ENCODE results near the gene BAIAP2L2.

Gene BAIAP2L2

DNA sequence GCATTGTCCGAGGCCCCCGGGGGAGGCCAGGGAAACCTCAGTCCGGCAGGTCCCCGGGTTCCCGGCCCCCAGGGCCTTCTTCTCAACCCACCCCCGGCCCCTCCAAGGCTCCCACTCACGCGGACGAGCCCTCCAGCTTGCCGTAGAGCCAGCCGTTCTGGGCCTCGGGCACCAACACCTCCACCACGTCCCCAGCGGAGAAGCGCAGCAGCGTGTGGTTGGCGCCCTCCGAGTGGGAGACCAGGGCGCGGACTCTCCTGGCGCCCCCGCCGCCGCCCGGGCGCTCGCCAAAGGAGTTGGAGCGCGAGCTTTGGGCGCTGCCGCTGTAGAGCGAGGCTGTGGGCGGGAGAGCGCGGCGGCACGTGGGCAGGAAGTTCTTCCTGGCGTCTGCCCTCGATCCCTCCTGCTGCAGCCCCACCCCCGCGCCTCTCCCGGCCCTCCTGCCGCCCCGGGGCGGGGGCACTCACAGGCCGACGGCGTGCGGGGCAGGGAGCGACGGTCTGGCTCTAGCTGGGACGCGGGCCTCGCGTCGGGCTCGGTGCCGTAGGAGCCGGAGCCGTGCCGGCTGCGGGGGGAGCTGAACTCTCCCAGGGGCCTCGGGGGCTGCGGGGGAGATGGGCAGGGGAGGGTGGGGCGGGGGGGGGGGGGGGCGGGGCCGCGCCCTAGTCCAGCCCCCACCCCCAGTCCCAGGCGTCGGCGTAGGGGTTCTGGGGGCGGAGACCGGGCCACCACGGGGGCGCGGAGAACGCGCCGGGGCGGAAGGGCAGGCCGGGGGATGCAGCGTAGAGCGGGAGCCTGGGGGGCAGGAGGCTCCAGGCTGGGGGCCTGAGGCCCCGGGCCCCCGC, 21.6 kb downstream of the BAIAP2L2 start:
- no peak overlapping the region for H3K4ac ChIP-seq (ENCODE audit: low read depth in 1 of 2, low read length in 2 of 2)
- H3K9me3 ChIP-seq (ENCODE audit: control insufficient read depth, low read length): no peaks in the 10 kb centered on the region
- H3K36me3 ChIP-seq (ENCODE audit: control insufficient read depth in 1 of 2, insufficient read depth in 2 of 2, low read depth in 1 of 2, low read length in 2 of 2): peaks cover 4 to 8% of the 10 kb centered on the region in 2 experiments
- H3K4me3 ChIP-seq (ENCODE audit: insufficient read depth in 1 of 2, low read depth in 1 of 2, low read length in 2 of 2): peak overlapping the region in 1 of 2 experiments; percentile 70
- H3K79me1 ChIP-seq (replicated peaks; ENCODE audit: low read length, poor library complexity, severe bottlenecking): no peaks in the 10 kb centered on the region
- peaks cover 10% of the 10 kb centered on the region for H3K4me1 ChIP-seq (ENCODE audit: control insufficient read depth, insufficient read depth, low read depth, low read length)
- H4K8ac ChIP-seq (ENCODE audit: low read length): peak overlapping the region; percentile 13
- no peak overlapping the region for H2AK5ac ChIP-seq (ENCODE audit: low read length, severe bottlenecking)
- DNase-seq: no peak
- no peak overlapping the region for H2BK12ac ChIP-seq (ENCODE audit: low read length in 2 of 2)
- H3K4me2 ChIP-seq (ENCODE audit: low read length, poor library complexity, severe bottlenecking): peak overlapping the region; percentile 50
- peak overlapping the region in 1 of 2 experiments; percentile 79 for H3K23ac ChIP-seq (ENCODE audit: low read length in 2 of 2)
- peak overlapping the region in 1 of 2 experiments; percentile 72 for H3K14ac ChIP-seq (ENCODE audit: low read length in 2 of 2)
- no peak overlapping the region for H2BK120ac ChIP-seq (ENCODE audit: low read depth, low read length)
- peak overlapping the region; percentile 54 for H3K9ac ChIP-seq (ENCODE audit: low read length)
- peaks cover 4 to 10% of the 10 kb centered on the region in 2 experiments for H3K27me3 ChIP-seq (ENCODE audit: control insufficient read depth in 1 of 2, insufficient read depth in 1 of 2, low read length in 2 of 2)
- 27% methylated on average over 44 of the region's 85 CpGs for WGBS
- no peak overlapping the region for H2BK5ac ChIP-seq (ENCODE audit: low read depth, low read length, poor library complexity, severe bottlenecking)
- H3K18ac ChIP-seq (ENCODE audit: low read depth in 1 of 2, low read length in 2 of 2): peak overlapping the region in 1 of 2 experiments; percentile 40
- no peak overlapping the region for H3K27ac ChIP-seq (ENCODE audit: low read length, poor library complexity, severe bottlenecking)
- no peak overlapping the region for H2BK15ac ChIP-seq (ENCODE audit: low read depth, poor library complexity, severe bottlenecking)
- no peak overlapping the region for H4K91ac ChIP-seq (ENCODE audit: low read length)
- H2AFZ ChIP-seq (ENCODE audit: low read depth, low read length): no peak overlapping the region

- Histone ChIP-seq H2BK12ac (ENCODE audit: low read length in 2 of 2) (no peak overlapping the region), H3K27ac (ENCODE audit: low read length, poor library complexity, severe bottlenecking) (no peak overlapping the region), H2AFZ (ENCODE audit: low read depth, low read length) (no peak overlapping the region), H3K18ac (ENCODE audit: low read depth in 1 of 2, low read length in 2 of 2) (no peak overlapping the region), H2AK5ac (ENCODE audit: low read length, severe bottlenecking) (no peak overlapping the region), H3K4me3 (ENCODE audit: insufficient read depth in 1 of 2, low read depth in 1 of 2, low read length in 2 of 2) (no peak overlapping the region), H3K4ac (ENCODE audit: low read depth in 1 of 2, low read length in 2 of 2) (no peak overlapping the region), H4K91ac (ENCODE audit: low read length) (no peak overlapping the region), H3K4me2 (ENCODE audit: low read length, poor library complexity, severe bottlenecking) (no peak overlapping the region), H3K79me1 (replicated peaks; ENCODE audit: low read length, poor library complexity, severe bottlenecking) (no peaks in the 10 kb centered on the region), H2BK15ac (ENCODE audit: low read depth, poor library complexity, severe bottlenecking) (no peak overlapping the region), H2BK5ac (ENCODE audit: low read depth, low read length, poor library complexity, severe bottlenecking) (no peak overlapping the region), H3K14ac (ENCODE audit: low read length in 2 of 2) (no peak overlapping the region), H4K8ac (ENCODE audit: low read length) (no peak overlapping the region), H3K27me3 (ENCODE audit: control insufficient read depth in 1 of 2, insufficient read depth in 1 of 2, low read length in 2 of 2) (peaks cover 10 to 16% of the 10 kb centered on the region in 2 experiments), H3K36me3 (ENCODE audit: control insufficient read depth in 1 of 2, insufficient read depth in 2 of 2, low read depth in 1 of 2, low read length in 2 of 2) (peaks cover 4 to 8% of the 10 kb centered on the region in 2 experiments), H2BK120ac (ENCODE audit: low read depth, low read length) (no peak overlapping the region), H3K23ac (ENCODE audit: low read length in 2 of 2) (no peak overlapping the region), H3K4me1 (ENCODE audit: control insufficient read depth, insufficient read depth, low read depth, low read length) (peaks cover 10% of the 10 kb centered on the region), H3K9ac (ENCODE audit: low read length) (no peak overlapping the region), H3K9me3 (ENCODE audit: control insufficient read depth, low read length) (no peaks in the 10 kb centered on the region)
- 93% methylated on average over 11 of the region's 12 CpGs for WGBS
- DNase-seq: no peak
Measured at GRCh38 chr22:38087855-38088254, 22.6 kb downstream of the BAIAP2L2 start.

GRCh38 chr22:38086942-38087341, 23.5 kb downstream of the BAIAP2L2 start:
- no peak overlapping the region for H2BK120ac ChIP-seq (ENCODE audit: low read depth, low read length)
- H3K4me1 ChIP-seq (ENCODE audit: control insufficient read depth, insufficient read depth, low read depth, low read length): peaks cover 12% of the 10 kb centered on the region
- 90% methylated on average over 13 of the region's 13 CpGs for WGBS
- H3K4ac ChIP-seq (ENCODE audit: low read depth in 1 of 2, low read length in 2 of 2): no peak overlapping the region
- peaks cover 18 to 22% of the 10 kb centered on the region in 2 experiments for H3K27me3 ChIP-seq (ENCODE audit: control insufficient read depth in 1 of 2, insufficient read depth in 1 of 2, low read length in 2 of 2)
- no peak overlapping the region for H2BK12ac ChIP-seq (ENCODE audit: low read length in 2 of 2)
- H3K4me2 ChIP-seq (ENCODE audit: low read length, poor library complexity, severe bottlenecking): no peak overlapping the region
- no peak overlapping the region for H2BK5ac ChIP-seq (ENCODE audit: low read depth, low read length, poor library complexity, severe bottlenecking)
- H3K4me3 ChIP-seq (ENCODE audit: insufficient read depth in 1 of 2, low read depth in 1 of 2, low read length in 2 of 2): no peak overlapping the region
- no peak overlapping the region for H2BK15ac ChIP-seq (ENCODE audit: low read depth, poor library complexity, severe bottlenecking)
- no peak overlapping the region for H4K91ac ChIP-seq (ENCODE audit: low read length)
- H3K18ac ChIP-seq (ENCODE audit: low read depth in 1 of 2, low read length in 2 of 2): no peak overlapping the region
- no peak overlapping the region for H4K8ac ChIP-seq (ENCODE audit: low read length)
- no peaks in the 10 kb centered on the region for H3K9me3 ChIP-seq (ENCODE audit: control insufficient read depth, low read length)
- H3K23ac ChIP-seq (ENCODE audit: low read length in 2 of 2): no peak overlapping the region
- no peaks in the 10 kb centered on the region for H3K79me1 ChIP-seq (replicated peaks; ENCODE audit: low read length, poor library complexity, severe bottlenecking)
- H3K9ac ChIP-seq (ENCODE audit: low read length): no peak overlapping the region
- DNase-seq: no peak
- peaks cover 4 to 8% of the 10 kb centered on the region in 2 experiments for H3K36me3 ChIP-seq (ENCODE audit: control insufficient read depth in 1 of 2, insufficient read depth in 2 of 2, low read depth in 1 of 2, low read length in 2 of 2)
- H2AFZ ChIP-seq (ENCODE audit: low read depth, low read length): no peak overlapping the region
- no peak overlapping the region for H3K27ac ChIP-seq (ENCODE audit: low read length, poor library complexity, severe bottlenecking)
- no peak overlapping the region for H2AK5ac ChIP-seq (ENCODE audit: low read length, severe bottlenecking)
- no peak overlapping the region for H3K14ac ChIP-seq (ENCODE audit: low read length in 2 of 2)

DNA sequence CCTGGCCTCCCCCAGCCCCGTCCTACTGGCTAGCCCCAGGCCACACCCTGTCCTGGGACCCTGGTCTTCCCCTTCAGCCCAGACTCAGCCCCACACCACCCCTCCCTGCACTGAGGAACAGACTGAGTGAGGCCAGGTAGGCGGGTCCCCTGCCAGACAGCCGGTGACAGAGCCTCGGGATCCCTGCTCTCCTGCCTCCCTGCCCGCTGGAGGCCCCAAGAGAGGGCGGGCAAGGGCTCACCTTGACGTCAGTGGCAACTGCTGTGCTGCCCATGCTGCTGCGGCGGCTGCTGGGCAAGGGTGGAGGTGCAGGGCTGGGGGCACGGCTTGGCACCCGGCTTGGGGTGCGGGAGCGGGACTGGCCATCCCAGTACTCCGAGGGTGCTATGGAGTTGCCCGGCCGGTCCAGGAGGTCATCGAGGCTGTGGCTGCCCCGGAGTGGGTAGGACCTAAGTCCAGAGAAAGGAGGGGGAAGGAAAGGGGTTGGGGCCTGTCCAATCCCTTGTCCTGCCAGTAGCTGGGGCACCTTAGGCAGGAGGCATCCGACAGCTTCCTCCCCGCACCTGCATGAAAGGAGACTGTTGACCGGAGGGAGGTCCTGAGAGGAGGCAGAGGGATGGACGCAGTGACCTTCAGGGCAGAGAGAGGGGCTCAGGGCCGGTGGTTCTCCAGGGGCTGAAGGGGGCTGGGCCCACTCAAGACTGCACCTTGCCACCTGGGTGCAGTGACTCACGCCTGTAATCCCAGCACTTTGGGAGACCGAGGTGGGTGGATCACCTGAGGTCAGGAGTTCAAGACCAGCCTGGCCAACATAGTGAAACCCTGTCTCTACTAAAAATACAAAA, 24.3 kb downstream of the BAIAP2L2 start:
- Histone ChIP-seq H3K14ac (ENCODE audit: low read length in 2 of 2) (no peak overlapping the region), H2BK5ac (ENCODE audit: low read depth, low read length, poor library complexity, severe bottlenecking) (no peak overlapping the region), H3K9ac (ENCODE audit: low read length) (no peak overlapping the region), H2AK5ac (ENCODE audit: low read length, severe bottlenecking) (no peak overlapping the region), H3K18ac (ENCODE audit: low read depth in 1 of 2, low read length in 2 of 2) (no peak overlapping the region), H3K4ac (ENCODE audit: low read depth in 1 of 2, low read length in 2 of 2) (no peak overlapping the region), H4K8ac (ENCODE audit: low read length) (no peak overlapping the region), H4K91ac (ENCODE audit: low read length) (no peak overlapping the region), H2BK120ac (ENCODE audit: low read depth, low read length) (no peak overlapping the region), H3K4me1 (ENCODE audit: control insufficient read depth, insufficient read depth, low read depth, low read length) (peaks cover 19% of the 10 kb centered on the region), H3K27me3 (ENCODE audit: control insufficient read depth in 1 of 2, insufficient read depth in 1 of 2, low read length in 2 of 2) (peaks cover 24 to 26% of the 10 kb centered on the region in 2 experiments), H3K9me3 (ENCODE audit: control insufficient read depth, low read length) (no peaks in the 10 kb centered on the region), H3K23ac (ENCODE audit: low read length in 2 of 2) (peak overlapping the region in 1 of 2 experiments; percentile 9), H3K79me1 (replicated peaks; ENCODE audit: low read length, poor library complexity, severe bottlenecking) (no peaks in the 10 kb centered on the region), H3K36me3 (ENCODE audit: control insufficient read depth in 1 of 2, insufficient read depth in 2 of 2, low read depth in 1 of 2, low read length in 2 of 2) (peaks cover 4 to 8% of the 10 kb centered on the region in 2 experiments), H3K4me3 (ENCODE audit: insufficient read depth in 1 of 2, low read depth in 1 of 2, low read length in 2 of 2) (no peak overlapping the region), H2AFZ (ENCODE audit: low read depth, low read length) (no peak overlapping the region), H3K4me2 (ENCODE audit: low read length, poor library complexity, severe bottlenecking) (no peak overlapping the region), H2BK12ac (ENCODE audit: low read length in 2 of 2) (peak overlapping the region in 1 of 2 experiments; percentile 43), H2BK15ac (ENCODE audit: low read depth, poor library complexity, severe bottlenecking) (no peak overlapping the region), H3K27ac (ENCODE audit: low read length, poor library complexity, severe bottlenecking) (no peak overlapping the region)
- no peak for DNase-seq
- WGBS: 90% methylated on average over 23 of the region's 25 CpGs
